ENCODE measurements around the gene SPATA6L.

Gene SPATA6L

GRCh38 chr9:4704129-4704528 lies 37.8 kb upstream of the SPATA6L start:
- no peak for TF ChIP-seq SUZ12 (IDR thresholded peaks at IDR 0.05; ENCODE audit: extremely low read depth, insufficient read depth, insufficient read length)
- TF ChIP-seq ZNF274 (IDR thresholded peaks at IDR 0.05; ENCODE audit: low read depth, low read length) = no peak
- no peak for TF ChIP-seq YY1 (IDR thresholded peaks at IDR 0.05; ENCODE audit: insufficient read depth, insufficient read length)
- Histone ChIP-seq H3K9ac (ENCODE audit: insufficient read length, low read depth) (no peak overlapping the region), H3K27me3 (ENCODE audit: insufficient read depth, insufficient read length) (no peaks in the 10 kb centered on the region), H3K9me3 (ENCODE audit: insufficient read depth, low read length) (no peaks in the 10 kb centered on the region), H3K4me3 (ENCODE audit: insufficient read length, low read depth) (no peak overlapping the region), H3K36me3 (ENCODE audit: insufficient read depth, insufficient read length, low read length) (peaks cover 74% of the 10 kb centered on the region), H3K4me1 (ENCODE audit: insufficient read depth, insufficient read length) (no peaks in the 10 kb centered on the region)
- no peak for DNase-seq (ENCODE audit: low read depth, low spot score)

- no peaks in the 10 kb centered on the region for H3K27me3 ChIP-seq (ENCODE audit: insufficient read depth, insufficient read length)
- no peaks in the 10 kb centered on the region for H3K9me3 ChIP-seq (ENCODE audit: insufficient read depth, low read length)
- no peak overlapping the region for H3K4me3 ChIP-seq (ENCODE audit: insufficient read length, low read depth)
- peaks cover 73% of the 10 kb centered on the region for H3K36me3 ChIP-seq (ENCODE audit: insufficient read depth, insufficient read length, low read length)
- no peak for TF ChIP-seq SUZ12 (IDR thresholded peaks at IDR 0.05; ENCODE audit: extremely low read depth, insufficient read depth, insufficient read length)
- TF ChIP-seq YY1 (IDR thresholded peaks at IDR 0.05; ENCODE audit: insufficient read depth, insufficient read length) = no peak
- TF ChIP-seq ZNF274 (IDR thresholded peaks at IDR 0.05; ENCODE audit: low read depth, low read length) = no peak
- no peak for DNase-seq (ENCODE audit: low read depth, low spot score)
- no peak overlapping the region for H3K9ac ChIP-seq (ENCODE audit: insufficient read length, low read depth)
- no peaks in the 10 kb centered on the region for H3K4me1 ChIP-seq (ENCODE audit: insufficient read depth, insufficient read length)
These were observed 35.2 kb upstream of the SPATA6L start for GRCh38 chr9:4701526-4701925.

DNA sequence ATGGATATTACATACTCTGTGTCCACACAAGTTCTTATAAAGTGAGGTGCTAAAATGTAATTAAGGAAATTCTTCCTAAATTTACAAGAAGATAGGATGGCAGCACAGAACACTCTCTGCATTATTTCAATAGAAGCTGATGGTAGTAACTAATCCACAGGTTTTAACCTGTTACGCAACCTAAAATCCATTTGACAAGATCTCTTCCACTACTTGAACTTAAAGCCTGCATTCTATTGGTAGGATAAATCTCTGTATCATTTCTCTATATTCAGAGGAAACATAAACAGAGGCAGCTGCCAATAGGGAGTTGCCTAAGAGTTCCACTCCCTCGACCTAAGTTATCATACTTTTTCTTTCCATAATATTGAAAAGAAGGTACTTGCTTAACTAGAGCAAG lies 34.7 kb upstream of the SPATA6L start:
- DNase-seq (ENCODE audit: low read depth, low spot score) = no peak
- H3K36me3 ChIP-seq (ENCODE audit: insufficient read depth, insufficient read length, low read length) = peaks cover 67% of the 10 kb centered on the region
- H3K9me3 ChIP-seq (ENCODE audit: insufficient read depth, low read length) = no peaks in the 10 kb centered on the region

DNA sequence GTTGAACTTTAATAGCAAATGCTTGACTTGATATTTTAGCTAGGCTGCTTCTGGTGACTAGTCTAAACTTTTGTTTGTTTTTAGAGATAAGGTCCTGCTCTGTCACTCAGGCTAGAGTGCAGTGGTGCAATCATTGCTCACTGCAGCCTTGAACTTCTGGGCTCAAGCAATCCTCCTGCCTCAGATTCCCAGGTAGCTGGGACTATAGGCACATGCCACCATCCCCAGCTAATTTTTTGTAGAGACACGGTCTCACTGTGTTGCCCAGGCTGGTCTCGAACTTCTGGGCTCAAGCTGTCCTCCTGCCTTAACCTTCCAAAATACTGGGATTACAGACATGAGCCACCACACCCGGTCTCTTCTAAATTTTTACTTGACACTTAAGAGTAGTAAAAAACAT lies 33.8 kb upstream of the SPATA6L start:
- no peak for DNase-seq (ENCODE audit: low read depth, low spot score)
- Histone ChIP-seq H3K9ac (ENCODE audit: insufficient read length, low read depth) (no peak overlapping the region), H3K4me3 (ENCODE audit: insufficient read length, low read depth) (no peak overlapping the region), H3K27me3 (ENCODE audit: insufficient read depth, insufficient read length) (no peaks in the 10 kb centered on the region), H3K9me3 (ENCODE audit: insufficient read depth, low read length) (no peaks in the 10 kb centered on the region), H3K36me3 (ENCODE audit: insufficient read depth, insufficient read length, low read length) (peaks cover 68% of the 10 kb centered on the region), H3K4me1 (ENCODE audit: insufficient read depth, insufficient read length) (no peaks in the 10 kb centered on the region)
- TF ChIP-seq ZNF274 (IDR thresholded peaks at IDR 0.05; ENCODE audit: low read depth, low read length) (no peak), YY1 (IDR thresholded peaks at IDR 0.05; ENCODE audit: insufficient read depth, insufficient read length) (no peak), SUZ12 (IDR thresholded peaks at IDR 0.05; ENCODE audit: extremely low read depth, insufficient read depth, insufficient read length) (no peak)

More for the DNA sequence above, 34.7 kb upstream of the SPATA6L start:
- TF ChIP-seq YY1 (IDR thresholded peaks at IDR 0.05; ENCODE audit: insufficient read depth, insufficient read length) (no peak), SUZ12 (IDR thresholded peaks at IDR 0.05; ENCODE audit: extremely low read depth, insufficient read depth, insufficient read length) (no peak), ZNF274 (IDR thresholded peaks at IDR 0.05; ENCODE audit: low read depth, low read length) (no peak)
- no peaks in the 10 kb centered on the region for H3K27me3 ChIP-seq (ENCODE audit: insufficient read depth, insufficient read length)
- no peak overlapping the region for H3K4me3 ChIP-seq (ENCODE audit: insufficient read length, low read depth)
- no peak overlapping the region for H3K9ac ChIP-seq (ENCODE audit: insufficient read length, low read depth)
- no peaks in the 10 kb centered on the region for H3K4me1 ChIP-seq (ENCODE audit: insufficient read depth, insufficient read length)

GRCh38 chr9:4691795-4692194 lies 25.5 kb upstream of the SPATA6L start:
- no peaks in the 10 kb centered on the region for H3K27me3 ChIP-seq (ENCODE audit: insufficient read depth, insufficient read length)
- no peak overlapping the region for H3K9ac ChIP-seq (ENCODE audit: insufficient read length, low read depth)
- H3K4me3 ChIP-seq (ENCODE audit: insufficient read length, low read depth) = no peak overlapping the region
- DNase-seq (ENCODE audit: low read depth, low spot score) = no peak
- H3K9me3 ChIP-seq (ENCODE audit: insufficient read depth, low read length) = no peaks in the 10 kb centered on the region
- H3K4me1 ChIP-seq (ENCODE audit: insufficient read depth, insufficient read length) = no peaks in the 10 kb centered on the region
- TF ChIP-seq YY1 (IDR thresholded peaks at IDR 0.05; ENCODE audit: insufficient read depth, insufficient read length) = no peak
- no peak for TF ChIP-seq ZNF274 (IDR thresholded peaks at IDR 0.05; ENCODE audit: low read depth, low read length)
- TF ChIP-seq SUZ12 (IDR thresholded peaks at IDR 0.05; ENCODE audit: extremely low read depth, insufficient read depth, insufficient read length) = no peak
- H3K36me3 ChIP-seq (ENCODE audit: insufficient read depth, insufficient read length, low read length) = peaks cover 36% of the 10 kb centered on the region

DNA sequence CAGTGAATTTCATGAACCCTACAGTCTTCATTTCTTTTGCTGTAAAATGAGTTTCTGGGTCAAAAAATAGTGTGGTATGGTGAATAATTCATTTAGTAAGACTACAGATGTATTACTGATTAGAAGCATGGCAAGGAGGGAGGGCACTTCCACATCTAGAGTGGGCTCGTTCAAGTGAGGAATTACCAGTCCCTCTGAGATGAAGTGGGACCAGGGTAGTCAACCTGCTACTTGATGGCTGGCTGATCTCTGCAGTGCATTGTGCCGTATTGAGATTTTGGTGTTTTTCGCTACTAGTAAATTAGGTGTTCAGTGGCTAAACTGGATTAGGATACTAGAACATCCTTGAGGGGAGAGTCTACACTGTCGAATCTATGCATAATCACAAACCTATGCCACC lies 23.9 kb upstream of the SPATA6L start:
- no peak overlapping the region for H3K9ac ChIP-seq (ENCODE audit: insufficient read length, low read depth)
- TF ChIP-seq ZNF274 (IDR thresholded peaks at IDR 0.05; ENCODE audit: low read depth, low read length) (no peak), SUZ12 (IDR thresholded peaks at IDR 0.05; ENCODE audit: extremely low read depth, insufficient read depth, insufficient read length) (no peak), YY1 (IDR thresholded peaks at IDR 0.05; ENCODE audit: insufficient read depth, insufficient read length) (no peak)
- H3K36me3 ChIP-seq (ENCODE audit: insufficient read depth, insufficient read length, low read length) = peaks cover 48% of the 10 kb centered on the region
- no peaks in the 10 kb centered on the region for H3K27me3 ChIP-seq (ENCODE audit: insufficient read depth, insufficient read length)
- H3K9me3 ChIP-seq (ENCODE audit: insufficient read depth, low read length) = no peaks in the 10 kb centered on the region
- H3K4me3 ChIP-seq (ENCODE audit: insufficient read length, low read depth) = no peak overlapping the region
- no peaks in the 10 kb centered on the region for H3K4me1 ChIP-seq (ENCODE audit: insufficient read depth, insufficient read length)
- DNase-seq (ENCODE audit: low read depth, low spot score) = no peak

- Histone ChIP-seq H3K27me3 (ENCODE audit: insufficient read depth, insufficient read length) (no peaks in the 10 kb centered on the region), H3K36me3 (ENCODE audit: insufficient read depth, insufficient read length, low read length) (peaks cover 50% of the 10 kb centered on the region), H3K4me1 (ENCODE audit: insufficient read depth, insufficient read length) (no peaks in the 10 kb centered on the region), H3K9me3 (ENCODE audit: insufficient read depth, low read length) (no peaks in the 10 kb centered on the region), H3K4me3 (ENCODE audit: insufficient read length, low read depth) (no peak overlapping the region), H3K9ac (ENCODE audit: insufficient read length, low read depth) (no peak overlapping the region)
- DNase-seq (ENCODE audit: low read depth, low spot score) = no peak
- no peak for TF ChIP-seq ZNF274 (IDR thresholded peaks at IDR 0.05; ENCODE audit: low read depth, low read length)
- no peak for TF ChIP-seq SUZ12 (IDR thresholded peaks at IDR 0.05; ENCODE audit: extremely low read depth, insufficient read depth, insufficient read length)
- TF ChIP-seq YY1 (IDR thresholded peaks at IDR 0.05; ENCODE audit: insufficient read depth, insufficient read length) = no peak
These were observed 23.4 kb upstream of the SPATA6L start for GRCh38 chr9:4689687-4690104.
